ENCODE results near the gene ATP11A.

Gene ATP11A

DNA sequence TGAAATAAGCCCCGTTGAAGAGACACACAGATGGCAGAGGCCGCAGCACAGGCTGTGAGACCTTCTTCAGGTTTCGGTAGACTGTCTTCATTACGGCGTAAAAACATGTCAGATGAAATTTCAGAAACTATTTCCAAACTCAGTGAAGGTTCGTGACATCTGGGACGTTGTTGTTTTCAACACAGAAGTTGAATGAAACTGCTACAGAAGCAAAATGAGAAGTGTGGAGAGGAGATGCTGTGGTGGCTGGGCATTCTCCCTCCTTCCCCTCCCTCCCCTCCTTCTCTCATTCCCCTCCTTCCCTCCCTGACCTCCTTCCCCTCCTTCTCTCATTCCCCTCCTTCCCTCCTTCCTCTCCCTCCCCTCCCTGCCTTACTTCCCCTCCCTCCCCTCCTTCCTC lies 113.6 kb downstream of the ATP11A start:
- DNase-seq = no peak

- no peak for DNase-seq
These were observed 114.5 kb downstream of the ATP11A start for GRCh38 chr13:112804374-112804773.

DNA sequence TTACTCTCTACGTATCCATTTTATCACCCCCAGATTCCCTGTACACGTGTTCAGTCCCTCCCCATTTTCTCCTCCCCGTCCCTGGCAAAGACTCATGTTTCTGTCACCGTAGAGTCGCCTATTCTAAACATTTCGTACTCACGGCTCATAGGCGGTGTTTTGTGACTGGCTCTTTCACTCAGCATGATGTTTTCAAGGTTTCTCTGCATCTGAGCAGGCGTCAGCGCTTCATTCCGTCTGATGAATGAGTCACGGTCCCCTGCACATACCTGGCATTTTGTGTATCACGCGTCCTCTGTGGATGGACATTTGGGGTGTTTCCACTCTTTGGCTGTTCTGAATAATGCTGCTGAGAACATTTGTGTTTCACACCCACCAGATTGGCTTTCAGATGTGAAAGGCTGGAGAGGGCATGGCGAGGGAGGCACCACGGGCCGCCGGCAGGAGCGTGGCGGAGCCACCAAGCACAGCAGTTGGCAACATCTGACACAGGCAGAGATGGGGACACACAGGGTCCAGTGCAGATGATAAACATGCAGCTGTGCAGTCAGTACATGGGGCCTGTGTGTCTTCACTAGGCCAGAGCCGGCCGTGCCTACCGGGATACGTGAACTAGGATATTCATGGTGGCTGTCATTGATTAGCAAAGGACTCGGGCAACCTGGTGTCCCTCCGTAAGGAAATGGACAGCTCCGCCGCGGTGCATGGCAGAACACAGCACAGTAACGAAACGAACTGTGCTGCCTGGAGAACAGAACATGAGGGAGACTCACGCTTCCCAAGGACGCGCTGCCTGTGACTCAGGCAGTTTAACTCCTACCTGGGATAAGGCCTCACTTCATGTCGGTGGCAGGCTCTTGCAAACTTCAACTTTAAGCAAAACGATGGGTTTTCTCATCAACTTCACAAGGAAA lies 117.2 kb downstream of the ATP11A start:
- no peak for DNase-seq

DNA sequence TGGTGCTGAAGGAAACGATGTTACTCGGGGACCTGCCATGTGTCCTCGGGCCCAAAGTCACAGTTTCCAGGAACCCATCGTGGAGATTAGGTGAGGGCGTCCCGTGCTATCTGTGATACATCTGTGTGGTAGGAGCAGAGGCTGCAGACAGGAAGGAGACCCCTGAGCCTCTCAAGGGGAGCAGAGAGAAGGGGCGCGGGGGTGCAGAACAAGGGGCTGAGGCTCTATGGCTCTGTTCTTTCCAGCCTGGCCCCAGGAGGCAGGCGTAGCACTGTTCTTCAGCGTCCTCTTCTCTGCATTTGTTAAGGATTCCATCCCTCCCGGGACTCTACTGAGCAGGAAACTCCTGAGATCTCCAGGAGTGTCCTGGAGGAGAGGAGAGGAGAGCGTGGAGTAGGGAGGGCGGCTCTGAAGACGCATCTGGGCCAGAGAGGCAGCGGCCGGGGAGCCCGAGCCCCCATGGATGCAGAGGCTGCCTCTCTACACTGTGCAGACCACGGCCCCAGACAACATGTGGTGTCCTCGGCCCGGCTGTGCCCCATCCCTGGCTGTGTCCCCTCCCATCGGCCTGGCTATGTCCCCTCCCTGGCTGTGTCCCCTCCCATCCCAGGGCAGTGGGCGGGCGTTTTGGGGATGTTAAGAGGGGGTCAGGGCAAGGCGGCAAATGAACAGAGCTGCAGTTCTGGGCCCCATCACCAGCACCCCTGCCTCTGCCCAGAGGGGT lies 118.0 kb downstream of the ATP11A start:
- DNase-seq = no peak

DNA sequence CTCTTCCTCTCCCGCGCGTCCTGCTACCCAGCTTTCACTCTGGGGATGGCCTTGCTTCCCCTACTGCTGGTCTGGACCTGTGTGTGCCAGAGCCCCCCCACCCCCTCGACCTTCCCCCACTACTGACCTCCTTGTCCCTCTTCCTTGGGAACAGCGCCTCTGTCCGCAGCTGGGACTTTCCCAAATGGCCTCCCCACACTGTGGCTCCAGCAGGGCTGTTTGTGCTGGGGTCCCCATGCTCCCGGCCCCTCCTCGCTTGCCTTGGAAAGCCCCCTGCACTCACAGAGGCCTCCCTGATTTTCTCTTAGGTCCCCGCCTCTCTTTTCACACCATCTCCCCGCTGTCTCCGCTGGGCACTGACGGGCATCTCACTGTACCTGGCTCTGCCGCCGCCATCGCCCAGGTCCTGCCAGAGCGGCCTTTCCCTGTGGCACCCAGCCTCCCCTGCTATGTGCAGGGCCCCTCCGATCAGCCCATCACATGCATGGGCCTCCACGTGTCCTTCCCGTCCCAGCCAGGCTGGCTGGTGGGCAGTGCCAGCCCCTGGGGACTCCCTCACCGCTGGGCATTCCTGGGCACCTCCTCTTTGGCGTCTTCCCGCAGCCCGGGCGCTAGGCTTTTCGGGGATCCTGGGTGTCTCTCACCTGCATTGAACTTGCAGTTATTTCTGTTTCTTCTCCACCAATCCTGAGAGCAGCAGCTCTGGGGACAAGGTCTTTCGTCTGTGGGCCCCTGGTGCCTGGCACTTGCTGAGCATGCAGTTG lies 118.7 kb downstream of the ATP11A start:
- no peak for DNase-seq

DNA sequence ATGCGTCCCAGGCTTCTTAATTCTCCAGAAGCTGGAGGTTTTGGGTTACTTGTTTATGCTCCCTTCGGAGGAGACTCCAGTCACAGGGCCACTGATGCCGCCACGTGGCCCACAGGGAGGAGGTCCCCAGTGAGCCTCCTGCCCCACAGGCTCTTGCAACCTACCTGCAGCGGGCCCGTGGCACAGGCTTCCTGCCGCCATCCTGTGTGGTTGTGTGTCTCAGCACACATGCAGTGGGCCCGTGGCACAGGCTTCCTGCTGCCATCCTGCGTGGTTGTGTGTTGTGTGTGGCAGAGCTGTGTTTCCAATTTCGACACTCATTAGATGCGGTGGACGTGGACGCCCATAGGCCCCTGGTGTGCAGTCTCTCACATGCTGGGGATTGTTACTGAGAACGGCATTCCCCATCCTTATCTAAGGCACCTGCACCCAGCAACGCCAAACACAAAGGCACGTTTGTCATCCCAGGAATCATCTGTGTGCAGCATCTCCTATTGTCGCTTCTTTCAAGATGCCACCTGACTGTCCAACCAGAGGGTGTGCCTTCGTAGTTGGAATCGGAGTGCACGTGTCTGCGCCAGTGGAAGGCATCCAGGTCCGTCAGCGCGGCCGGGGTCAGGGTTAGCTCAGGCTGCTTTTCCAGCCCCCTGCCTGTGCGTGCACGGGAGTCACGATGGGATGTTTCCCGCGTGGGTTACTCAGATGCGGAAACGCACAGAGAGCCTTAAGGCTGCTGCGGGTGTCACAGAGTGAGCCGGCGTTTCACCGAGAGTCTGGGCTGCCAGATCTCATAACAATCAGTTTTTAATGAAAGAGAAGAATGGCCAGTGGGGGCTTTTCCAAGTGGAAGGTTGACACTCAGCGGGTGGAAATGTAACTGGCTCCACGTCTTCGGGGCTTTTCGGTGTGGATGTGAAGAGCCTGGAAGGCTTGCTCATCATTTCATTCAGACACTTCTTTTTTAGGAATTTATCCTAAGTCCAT lies 119.8 kb downstream of the ATP11A start:
- DNase-seq = no peak

GRCh38 chr13:112810608-112811007 lies 120.8 kb downstream of the ATP11A start:
- no peak for DNase-seq

DNA sequence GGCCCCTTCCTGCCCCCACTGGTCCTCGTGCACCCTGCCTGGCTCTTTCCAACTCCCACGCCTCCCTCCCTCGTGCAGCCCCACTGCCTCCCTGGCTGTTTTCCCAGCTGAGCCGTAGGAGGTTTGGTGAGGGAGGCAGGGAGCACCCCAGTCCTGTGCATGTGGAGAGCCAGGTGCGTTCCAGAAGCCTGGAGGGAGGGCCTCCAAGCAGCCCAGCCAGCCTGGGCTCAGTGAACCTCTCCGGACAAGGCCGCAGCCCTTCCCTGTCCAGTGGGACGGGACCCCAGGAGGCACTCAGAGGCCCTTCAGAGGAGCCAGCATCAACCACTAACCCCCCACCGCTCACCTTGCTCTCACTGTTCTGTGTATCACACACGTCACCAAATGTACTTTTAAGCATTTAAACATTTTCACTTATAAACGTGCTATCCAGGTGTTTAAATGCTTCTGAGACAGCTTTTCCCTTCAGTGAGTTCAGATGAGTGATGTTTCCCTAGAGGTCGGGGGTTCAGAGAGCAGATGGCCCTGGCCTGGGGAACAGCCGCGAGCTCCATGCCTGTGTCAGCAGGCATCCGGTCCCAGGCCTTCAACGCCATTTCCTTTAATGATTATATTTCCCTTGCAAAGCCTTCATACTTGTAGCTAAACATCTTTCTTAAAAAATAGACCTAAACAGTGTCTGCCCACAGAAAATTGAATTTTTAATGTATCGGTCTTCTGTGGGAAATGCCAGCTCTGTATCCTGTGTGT lies 122.6 kb downstream of the ATP11A start:
- DNase-seq = no peak

DNA sequence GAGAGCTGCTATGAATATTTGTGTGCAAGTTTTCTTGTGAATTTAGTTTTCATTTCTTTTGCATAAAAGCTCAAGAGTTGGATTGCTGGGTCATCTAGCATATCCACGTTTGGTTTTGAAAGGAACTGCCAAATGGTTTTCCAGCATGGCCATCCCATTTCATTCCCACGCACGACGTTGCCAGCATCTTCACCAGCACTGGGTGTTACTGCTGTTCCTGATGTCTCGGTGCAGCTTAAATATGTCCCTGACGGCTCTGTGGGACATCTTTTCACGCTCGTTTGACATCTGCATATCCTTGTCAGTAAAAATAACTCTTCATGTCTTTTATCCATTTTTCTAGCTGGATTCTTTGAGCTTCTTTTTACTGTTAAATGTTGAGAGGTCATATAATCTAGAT lies 123.7 kb downstream of the ATP11A start:
- no peak for DNase-seq

GRCh38 chr13:112814905-112815585 lies 125.2 kb downstream of the ATP11A start:
- no peak for DNase-seq

DNA sequence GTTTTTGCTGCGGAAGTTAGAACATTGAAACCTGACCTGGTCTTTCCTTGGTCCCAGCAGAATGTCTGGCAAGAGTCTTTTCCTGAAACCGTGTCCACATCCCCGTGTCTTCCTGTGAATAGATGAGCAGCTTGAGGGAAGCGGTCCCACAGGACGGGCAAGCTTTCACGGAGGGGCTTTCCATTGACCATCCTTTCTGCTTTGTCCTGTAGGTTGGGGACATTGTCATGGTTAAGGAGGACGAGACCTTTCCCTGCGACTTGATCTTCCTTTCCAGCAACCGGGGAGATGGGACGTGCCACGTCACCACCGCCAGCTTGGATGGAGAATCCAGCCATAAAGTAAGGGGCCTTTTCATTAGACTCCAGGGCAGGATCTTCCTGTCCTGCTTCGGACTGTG lies 126.0 kb downstream of the ATP11A start:
- no peak for DNase-seq

DNA sequence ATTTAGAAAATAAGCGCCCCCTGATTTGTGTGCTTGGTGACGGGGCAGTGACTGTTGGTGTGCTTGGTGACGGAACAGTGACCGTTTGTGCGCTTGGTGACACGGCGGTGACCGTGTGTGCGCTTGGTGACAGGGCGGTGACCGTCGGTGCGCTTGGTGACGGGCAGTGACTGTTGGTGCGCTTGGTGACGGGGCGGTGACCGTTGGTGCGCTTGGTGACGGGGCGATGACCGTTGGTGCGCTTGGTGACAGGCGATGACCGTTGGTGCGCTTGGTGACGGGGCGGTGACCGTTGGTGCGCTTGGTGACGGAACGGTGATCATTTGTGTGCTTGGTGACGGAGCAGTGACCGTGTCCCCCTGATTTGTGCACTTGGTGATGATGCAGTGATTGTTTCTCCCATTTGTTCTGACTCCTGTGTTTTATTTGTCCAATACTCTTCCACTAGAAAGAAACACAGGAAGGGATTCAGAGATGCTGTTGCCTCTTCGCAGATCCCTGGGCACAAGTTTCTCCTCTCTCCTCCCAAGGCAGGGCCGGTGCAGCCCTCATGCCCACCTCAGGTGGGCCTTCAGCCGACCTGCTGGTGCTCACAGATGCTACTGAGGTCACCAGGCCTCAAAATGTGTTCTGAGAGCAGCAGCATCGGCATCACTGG lies 128.3 kb downstream of the ATP11A start:
- no peak for DNase-seq

GRCh38 chr13:112818698-112819045 lies 128.8 kb downstream of the ATP11A start:
- DNase-seq = no peak

GRCh38 chr13:112819111-112819510 lies 129.3 kb downstream of the ATP11A start:
- no peak for DNase-seq

- no peak for DNase-seq
These were observed 130.0 kb downstream of the ATP11A start for GRCh38 chr13:112819816-112820215.

DNA sequence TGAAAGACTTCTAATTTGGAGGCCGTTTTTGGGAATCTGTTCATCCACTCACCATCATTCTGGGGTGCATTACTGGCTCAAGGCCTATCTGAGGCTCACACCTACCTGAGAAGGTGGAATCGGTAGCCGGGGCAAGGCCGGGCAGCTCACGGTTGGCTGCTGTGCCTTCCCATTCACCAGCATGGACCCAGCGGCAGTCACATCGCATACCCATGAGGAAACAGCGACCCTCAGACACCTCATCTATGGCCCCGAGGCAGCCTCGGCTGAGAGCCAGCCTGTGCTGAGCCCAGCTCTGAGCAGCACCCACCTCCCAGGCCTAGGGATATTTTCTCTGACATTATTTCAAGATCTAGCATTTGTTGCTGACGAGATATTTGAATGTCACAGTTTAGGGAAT lies 130.5 kb downstream of the ATP11A start:
- no peak for DNase-seq

- DNase-seq = no peak
These were observed 131.7 kb downstream of the ATP11A start for GRCh38 chr13:112821340-112822055.

- no peak for DNase-seq
These were observed 133.0 kb downstream of the ATP11A start for GRCh38 chr13:112822851-112823250.

- DNase-seq = no peak
These were observed 134.6 kb downstream of the ATP11A start for GRCh38 chr13:112824429-112824828.

GRCh38 chr13:112825071-112825470 lies 135.2 kb downstream of the ATP11A start:
- DNase-seq = no peak
